NCI-H446 (cell line): ENCODE data around the gene OPRD1.
"Not testable (repeated sequence)": the region's sequence is repeated elsewhere in the genome, so short reads cannot be mapped to it uniquely, and the experiment has no call there.

ENCODE experiments used
- DNase-seq, 2 experiments: peaks; one replicate each; lab custom pipeline; 2025; lab: John Stamatoyannopoulos, UW

The OPRD1 gene

DNA sequence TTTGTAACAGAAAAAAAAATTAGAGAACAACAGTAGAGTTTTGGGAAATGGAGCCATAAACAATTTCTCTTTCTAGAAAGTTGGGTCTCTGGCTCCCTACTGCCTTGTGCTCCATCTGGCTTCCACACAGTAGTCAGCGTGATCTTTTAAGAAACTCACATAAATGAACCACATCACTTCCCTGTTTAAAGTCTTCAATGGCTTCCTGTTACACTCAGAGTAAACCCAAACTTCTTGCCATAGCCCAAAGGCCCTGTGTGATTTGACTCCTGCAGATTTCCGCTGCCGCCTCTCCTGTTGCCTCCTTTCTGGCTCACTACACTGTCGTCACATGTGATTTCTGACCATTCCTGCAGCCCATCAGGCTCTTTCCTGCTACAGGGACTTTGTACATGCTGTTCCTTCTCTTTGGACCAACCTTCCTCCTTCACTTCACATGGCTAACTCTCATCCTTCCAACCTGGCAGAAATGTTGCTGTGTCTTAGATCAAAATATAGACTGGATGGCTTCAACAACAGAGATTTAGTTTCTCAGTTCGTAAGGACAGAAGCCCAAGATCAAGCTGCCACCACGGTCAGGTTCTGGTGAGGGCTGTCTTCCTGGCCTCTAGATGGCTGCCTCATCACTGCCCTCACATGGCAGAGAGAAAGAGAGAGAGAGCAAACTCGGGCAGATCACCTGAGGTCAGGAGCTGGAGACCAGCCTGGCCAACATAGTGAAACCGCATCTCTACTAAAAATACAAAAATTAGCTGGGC lies 34.0 kb downstream of the OPRD1 start:
- DNase-seq: no peak

DNA sequence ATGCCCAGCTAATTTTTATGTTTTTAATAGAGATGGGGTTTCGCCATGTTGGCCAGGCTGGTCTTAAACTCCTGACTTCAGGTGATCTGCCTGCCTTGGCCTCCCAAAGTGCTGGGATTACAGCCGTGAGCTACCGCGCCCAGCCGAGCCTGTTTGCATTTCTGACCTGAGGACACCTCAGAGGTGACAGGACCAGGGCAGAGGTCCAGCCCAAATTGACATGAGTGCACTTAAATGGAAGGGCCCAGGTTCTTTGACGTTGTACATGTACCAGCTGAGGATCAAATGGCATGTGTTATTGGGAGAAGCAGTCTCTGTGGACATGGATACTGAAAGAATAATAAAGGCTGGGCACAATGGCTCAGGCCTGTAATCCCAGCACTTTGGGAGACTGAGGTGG lies 35.2 kb downstream of the OPRD1 start:
- DNase-seq: not testable (repeated sequence)

DNA sequence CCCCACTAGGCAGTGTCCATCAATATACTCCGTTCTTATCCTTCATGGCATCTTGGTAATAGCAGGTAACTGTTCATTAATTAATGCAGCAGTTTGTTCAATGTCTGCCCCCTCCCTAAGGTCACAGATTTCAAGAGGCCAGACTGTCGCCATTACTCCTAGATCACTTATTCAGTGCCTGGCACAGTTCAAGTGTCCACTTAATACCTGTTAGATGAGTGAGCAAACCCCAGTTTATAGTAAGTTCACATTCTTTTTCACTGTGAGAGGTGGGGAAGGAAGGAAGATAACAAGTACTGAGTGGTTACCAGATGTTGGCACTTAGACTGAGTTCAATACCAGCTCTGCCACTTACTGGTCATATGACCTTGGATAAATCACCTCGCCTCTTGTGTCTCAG lies 36.4 kb downstream of the OPRD1 start:
- DNase-seq: no peak

DNA sequence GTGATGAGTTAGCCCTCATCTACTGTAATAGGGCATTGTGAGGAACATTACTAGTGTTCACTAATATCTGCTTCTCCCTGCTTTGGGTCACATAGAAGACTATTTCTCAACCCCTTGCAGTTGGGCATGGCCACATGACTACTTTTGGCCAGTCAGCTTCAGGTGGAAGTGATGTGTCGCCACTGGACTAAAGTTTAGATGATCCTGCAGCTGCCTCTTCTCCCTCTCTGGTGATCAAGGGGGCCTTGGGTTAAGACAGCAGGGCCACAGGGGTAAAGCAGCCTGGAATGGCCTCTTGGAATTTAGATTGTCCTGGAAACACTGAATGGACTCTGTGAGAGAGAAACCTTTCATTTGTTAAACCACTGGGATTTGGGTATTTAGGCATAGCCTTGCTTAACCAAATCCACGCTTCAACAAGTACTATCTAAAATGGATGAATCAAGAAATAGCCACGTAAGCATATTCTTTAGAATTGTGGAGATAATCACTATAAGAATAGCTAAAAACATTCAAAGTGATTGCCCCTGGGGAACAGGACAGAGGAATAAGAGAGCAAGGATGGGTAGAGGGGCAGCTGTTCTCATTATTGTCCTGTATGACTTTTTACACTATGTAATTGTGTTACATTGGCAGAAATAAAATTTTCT lies 41.2 kb downstream of the OPRD1 start:
- no peak for DNase-seq

DNA sequence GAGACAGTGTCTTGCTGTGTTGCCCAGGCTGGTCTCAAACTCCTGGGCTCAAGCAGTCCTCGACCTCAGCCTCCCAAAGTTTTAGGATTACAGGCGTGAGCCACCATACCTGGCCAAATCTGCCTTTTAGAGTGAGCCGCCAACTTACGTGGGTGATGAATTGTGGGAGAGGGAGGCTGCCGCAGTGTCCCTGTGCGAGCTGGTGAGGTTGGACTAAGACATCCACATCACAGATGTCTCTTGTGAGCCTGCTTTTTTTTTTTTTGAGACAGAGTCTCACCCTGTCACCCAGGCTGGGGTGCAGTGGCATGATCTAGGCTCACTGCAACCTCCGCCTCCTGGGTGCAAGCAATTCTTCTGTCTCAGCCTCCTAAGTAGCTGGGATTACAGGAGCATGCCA lies 42.4 kb downstream of the OPRD1 start:
- DNase-seq: not testable (repeated sequence)

DNA sequence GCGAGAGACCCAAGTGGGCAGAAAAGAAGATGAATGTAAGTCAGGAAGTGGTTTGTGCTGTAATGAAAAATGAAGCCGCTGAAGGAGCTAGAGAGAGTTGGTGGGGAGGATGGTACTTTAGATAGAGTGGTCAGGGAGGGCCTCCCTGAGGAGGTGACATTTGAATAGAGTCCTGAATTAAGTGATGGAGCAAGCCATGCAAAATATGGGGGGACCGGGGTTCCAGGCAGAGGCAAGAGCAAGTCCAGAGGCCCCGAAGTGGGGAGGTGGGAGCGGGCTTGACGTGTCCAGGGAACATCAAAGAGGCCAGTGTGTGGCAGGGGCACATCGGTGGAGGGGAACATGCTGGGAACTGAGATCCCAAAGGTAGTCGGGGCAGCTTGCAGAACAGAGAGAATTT lies 43.1 kb downstream of the OPRD1 start:
- DNase-seq: no peak

DNA sequence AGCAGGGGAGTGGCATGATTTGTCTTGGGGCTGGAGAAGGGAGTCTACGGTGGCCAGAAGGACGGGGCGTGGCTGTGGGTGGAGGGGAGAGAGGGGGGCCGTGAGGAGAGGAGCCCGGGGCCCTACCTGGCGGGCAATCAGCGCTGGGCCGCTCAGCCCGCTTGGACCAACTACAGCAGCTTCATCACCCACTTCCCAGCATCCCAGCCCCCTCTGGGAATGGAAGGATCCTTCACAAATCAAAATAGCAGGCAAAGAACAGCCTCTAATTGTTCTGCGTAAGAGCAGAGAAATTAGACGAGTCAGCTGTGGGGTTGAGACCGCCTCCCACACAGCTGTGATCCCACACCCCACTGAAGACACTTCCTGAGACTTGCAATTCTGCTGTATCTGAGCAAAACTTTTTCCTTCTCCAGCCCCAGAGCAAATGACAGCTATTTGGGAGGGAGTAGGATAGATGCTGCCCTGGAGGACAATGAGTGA lies 43.5 kb downstream of the OPRD1 start:
- DNase-seq: no peak

DNA sequence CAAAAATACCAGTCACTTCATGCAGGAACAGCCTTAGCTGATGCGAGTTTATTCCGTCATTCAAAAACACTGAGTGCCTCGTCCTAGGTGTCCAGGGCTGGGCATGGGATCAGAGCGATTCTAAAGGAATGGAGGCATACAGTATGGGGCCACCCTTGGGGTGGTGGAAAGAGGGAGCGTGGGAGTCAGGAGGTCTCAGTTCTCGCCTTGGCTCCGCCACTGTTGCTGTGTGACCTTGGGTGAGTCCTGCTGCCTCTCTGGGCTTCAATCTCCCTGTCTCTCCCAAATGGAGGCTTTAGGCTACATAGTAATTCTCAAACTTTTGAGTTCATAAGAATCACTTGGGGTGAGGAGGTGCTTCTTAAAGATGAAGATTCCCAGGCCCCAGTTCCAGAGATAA lies 44.0 kb downstream of the OPRD1 start:
- no peak for DNase-seq

DNA sequence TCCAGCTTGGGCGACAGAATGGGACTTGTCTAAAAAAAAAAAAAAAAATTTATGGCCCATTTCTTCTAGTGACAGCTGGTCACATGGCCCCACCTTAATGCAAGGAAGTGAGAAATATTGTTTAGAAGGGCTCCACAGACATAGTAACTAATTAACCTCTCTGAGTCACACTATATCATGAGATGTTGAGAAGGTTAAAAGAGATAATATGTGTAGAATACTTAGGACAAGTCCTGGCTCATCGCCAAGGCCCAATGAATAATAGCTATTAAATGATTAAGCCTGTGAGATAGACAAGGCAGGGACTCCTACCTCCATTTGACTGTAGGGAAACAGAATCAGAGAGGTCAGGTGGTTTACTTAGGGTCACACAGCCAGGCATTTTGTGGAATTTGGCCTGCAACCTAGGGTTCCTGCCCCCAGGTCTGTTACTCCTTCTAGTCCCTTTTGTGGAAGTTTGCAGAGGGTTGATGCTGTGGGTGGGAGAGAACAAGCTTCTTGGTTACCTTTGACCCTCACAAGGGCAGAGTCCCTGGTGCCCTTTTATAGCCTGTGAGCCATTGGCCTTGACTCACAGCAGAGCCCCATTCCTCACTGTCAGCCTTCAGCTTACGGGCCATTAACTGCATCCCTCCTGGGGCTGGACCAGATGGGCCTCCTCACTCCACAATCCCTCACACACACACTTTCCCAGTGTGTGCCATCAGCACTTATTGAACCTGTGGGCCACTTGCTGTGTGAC lies 48.5 kb downstream of the OPRD1 start:
- DNase-seq: peak; percentile 31 to 87

DNA sequence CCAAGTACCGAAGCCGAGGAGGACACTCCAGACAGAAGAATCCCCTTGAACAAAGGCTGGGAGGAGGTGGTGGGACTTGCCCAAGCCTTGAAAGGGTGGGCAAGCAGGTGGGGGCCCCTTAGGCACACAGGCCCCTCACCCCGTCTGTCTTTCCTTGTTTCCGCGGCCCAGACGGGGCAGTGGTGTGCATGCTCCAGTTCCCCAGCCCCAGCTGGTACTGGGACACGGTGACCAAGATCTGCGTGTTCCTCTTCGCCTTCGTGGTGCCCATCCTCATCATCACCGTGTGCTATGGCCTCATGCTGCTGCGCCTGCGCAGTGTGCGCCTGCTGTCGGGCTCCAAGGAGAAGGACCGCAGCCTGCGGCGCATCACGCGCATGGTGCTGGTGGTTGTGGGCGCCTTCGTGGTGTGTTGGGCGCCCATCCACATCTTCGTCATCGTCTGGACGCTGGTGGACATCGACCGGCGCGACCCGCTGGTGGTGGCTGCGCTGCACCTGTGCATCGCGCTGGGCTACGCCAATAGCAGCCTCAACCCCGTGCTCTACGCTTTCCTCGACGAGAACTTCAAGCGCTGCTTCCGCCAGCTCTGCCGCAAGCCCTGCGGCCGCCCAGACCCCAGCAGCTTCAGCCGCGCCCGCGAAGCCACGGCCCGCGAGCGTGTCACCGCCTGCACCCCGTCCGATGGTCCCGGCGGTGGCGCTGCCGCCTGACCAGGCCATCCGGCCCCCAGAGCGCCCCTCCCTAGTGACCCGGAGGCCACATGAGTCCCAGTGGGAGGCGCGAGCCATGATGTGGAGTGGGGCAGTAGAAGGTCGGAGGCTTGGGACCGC lies 50.8 kb downstream of the OPRD1 start:
- DNase-seq: no peak

DNA sequence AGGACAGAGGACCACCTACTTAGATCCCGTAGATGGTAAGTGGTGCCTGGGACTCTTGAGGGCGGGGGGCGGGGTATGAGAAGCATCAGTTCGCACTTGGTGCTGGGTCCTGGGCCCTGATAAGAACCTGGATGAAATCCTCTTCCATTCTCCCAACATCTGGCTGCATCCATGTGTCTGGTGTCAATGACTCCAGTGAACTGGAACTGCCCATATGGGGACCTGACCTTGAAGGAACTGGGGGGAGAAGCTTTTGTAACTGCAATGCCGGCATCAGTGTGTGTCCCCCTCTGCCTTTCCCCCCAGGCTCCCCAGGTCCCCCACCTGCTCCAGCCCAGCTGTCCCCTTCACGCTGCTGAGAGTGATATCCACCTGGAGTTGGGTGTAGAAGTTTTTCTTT lies 52.7 kb downstream of the OPRD1 start:
- no peak for DNase-seq

DNA sequence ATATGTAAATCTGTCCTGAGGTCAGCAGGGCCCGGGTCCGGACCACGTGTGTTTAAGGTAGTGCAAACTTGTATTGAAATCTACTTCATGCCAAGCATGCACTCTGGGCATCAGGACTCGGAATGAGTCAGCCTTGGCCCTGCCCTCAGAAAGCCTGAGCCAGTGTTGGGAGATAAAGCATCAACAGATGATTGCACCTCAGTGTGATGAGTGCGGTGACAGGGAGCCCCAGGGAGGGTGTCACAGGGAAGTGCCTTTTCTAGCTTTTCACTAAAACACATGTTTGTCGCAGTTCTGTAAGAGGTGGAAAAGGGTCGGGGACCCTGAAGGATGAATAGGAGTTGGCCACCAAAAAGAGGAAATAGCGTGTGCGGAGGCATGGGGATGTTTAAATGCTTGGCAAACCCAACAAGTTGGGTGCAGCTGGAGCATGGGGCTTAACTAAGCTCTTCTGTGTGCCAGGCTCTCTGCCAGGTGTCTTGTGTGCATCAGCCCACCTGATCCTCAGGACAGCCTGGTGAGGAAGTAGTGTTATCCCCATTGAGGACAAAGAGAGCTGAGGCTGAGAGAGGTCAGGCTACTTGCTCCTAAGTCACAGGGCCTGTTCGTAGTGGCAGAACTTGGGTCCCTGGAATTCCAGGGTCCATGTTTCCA lies 54.2 kb downstream of the OPRD1 start:
- no peak for DNase-seq

DNA sequence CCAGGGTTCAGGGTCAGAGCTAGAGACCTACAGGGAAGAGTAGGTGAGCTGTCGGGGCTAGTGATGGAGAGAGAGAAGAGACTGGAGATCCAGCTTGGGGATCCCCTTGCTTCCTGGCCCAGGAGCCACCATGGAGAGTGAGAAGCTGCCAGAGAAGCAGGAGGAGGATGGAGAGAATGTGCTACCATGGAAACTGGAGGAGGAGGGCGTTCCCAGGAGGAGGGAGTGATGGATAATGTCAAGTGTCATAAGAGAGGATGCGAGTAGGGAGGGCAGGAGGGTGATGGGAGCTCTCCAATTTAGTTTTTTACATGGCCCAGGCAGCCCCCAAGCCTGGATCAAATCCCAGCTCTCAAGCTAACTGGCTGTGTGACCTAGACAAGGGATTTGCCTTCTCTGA lies 55.9 kb downstream of the OPRD1 start:
- no peak for DNase-seq

DNA sequence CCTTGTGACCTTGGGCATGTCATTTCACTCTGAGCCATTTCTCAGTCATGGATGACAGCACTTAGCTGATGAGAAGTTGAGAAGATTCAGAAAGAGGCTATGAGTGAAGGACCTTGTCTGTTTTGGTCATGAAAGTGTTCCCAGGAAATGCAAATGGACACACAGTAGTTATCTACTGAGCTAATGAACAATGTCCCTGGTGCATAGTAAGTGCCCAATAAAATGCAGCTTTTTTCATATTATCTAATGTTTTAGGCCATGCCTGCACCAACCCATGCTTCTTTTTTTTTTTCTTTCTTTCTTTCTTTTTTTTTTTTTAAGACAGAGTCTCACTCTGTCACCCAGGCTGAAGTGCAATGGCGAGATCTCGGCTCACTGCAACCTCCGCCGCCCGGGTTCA lies 58.0 kb downstream of the OPRD1 start:
- no peak for DNase-seq

DNA sequence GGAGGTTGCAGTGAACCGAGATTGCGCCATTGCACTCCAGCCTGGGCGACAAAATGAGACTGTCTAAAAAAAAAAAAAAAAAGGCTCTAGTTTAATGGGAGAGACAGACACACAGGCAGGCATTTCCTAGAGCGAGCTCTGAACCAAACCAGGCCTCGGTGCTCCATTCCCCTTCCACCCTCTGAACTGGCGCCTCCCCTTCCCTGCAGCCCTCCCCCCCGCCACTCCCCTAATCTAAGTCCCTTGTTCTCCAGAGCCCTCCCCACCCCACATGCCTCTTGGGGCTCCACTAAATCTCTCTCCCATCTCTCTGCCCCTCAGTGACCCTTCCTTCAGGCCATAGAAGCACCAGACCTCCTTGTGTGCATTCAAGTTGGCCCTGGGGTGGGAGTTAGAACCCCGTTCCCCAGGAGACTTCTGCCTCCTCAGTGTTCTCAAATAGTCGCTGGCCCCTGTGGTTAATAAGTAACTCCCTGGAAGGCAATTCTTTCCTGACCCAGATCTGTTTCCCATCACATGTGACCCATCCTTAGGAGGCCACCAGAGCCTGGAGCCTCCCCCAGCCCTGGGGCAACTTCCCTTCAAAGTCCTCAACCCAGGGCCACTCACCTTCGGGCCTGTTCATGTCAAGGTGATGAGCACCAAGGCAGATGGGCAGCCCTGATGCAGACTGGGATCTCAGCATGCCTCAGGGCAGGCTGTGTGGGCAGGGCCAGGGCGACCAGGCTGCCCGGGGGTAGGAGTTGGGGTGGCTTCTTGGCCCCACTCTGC lies 59.8 kb downstream of the OPRD1 start:
- no peak for DNase-seq

DNA sequence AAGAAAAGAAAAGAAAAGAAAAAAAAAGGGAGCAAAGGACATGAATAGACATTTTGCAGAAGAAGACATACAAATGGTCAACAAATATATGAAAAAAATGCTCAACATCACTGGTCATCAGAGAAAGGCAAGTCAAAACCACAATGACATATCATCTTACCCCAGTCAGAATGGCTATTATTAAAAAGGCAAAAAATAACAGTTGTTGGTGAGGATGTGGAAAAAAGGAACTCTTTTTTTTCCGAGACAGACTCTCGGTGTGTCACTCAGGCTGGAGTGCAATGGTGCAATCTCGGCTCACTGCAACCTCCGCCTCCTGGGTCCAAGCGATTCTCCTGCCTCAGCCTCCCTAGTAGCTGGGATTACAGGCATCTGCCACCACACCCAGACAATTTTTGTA lies 63.2 kb downstream of the OPRD1 start:
- DNase-seq: not testable (repeated sequence)

DNA sequence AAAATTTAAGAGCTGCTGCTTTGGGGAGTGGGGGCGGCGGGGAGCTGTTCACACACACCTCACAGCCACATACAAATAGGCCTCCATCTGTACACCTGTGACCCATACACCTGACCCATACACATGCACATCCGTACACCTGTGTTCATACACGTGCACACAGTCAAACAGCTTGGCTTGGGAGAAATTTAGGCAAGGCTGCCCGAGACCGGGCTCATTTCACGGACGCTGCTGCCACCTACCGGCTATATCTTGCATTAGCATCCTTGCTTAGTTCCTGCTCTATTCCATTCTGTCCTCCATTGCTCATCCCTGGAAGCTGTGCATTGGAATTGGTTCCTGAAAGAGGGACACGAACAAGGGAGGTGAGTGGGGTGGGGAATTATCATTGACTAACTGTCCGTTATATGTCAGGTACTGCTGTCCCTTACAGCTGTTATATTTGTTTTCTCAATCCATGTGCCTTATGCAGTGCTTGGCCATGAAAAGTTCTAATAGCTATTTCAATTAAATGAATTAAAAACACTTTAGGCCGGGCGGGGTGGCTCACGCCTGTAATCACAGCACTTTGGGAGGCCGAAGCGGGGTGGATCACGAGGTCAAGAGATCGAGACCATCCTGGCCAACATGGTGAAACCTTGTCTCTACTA lies 65.3 kb downstream of the OPRD1 start:
- peak; percentile 52 to 83 for DNase-seq

DNA sequence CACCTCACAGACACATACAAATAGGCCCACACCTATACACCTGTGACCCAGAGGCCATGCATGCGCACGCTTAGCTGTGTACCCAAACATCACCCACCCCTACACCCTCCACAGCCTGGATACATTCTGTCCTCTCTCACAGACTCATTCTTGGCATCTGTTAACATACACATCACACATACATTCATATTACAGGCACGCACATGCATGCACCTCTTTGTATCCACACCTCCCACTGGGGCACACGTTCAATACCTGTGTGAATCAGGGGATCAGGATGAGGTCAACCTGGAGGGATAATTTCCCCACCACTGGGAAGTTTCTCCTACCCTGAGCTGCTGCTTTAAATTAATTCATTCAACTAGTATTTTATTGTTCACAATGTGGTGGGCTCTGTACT lies 66.8 kb downstream of the OPRD1 start:
- no peak for DNase-seq

DNA sequence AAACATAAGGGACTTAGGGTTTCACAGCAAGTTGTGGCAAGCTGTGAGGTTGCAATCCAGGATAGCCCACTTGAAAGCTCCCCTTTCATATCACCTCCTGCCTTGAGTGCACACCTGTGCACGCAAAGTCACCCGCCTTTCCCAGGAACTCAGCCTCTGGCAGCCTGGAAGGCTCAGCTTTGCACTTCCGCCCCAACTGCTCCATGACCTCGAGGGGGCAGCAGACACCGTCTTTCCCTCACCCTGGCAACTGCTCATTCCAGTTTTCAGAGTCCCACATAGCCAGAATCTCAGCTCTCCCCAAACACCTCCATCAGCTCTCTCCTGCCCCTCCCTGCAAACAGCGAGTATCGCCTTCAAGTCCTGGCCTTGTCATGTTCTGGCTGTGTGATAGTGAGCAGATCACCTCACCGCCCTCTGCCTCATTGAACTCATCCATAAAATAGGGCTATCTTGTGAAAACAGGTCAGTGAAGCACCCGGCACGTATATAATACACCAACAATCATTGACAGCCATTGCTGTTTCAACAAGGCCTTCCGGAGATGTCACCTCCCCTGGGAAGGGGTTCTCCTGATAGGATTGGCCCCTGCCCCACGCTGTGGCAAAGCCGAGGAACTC lies 70.1 kb downstream of the OPRD1 start:
- peak; percentile 92 for DNase-seq

DNA sequence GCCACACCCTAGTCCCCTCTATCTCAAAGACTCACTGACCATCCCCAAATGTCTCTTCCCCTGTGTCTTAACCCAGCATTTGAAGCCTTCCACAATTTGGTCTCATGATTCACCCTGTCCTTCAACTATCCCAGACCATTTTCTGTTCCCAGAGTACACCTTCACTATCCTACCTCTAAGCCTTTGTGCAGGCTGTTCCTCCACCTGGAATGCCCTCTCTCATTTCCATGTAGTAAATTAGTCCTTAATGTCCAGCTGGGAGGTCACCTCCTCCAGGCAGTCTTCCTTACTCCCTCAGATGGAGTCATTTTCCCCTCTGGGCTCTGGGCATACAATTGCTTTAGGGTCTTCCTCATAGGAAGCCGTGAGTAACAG lies 71.3 kb downstream of the OPRD1 start:
- DNase-seq: no peak
